Embryonic facial prominence (tissue), 1 donor: ENCODE data around the gene FAAP100.

Experiments used
- DNase-seq: peaks from one replicate; pipeline ENCODE4 v3.0.0-alpha.2; 2016; ENCODE audit errors: extremely low spot score

FAAP100 gene

DNA sequence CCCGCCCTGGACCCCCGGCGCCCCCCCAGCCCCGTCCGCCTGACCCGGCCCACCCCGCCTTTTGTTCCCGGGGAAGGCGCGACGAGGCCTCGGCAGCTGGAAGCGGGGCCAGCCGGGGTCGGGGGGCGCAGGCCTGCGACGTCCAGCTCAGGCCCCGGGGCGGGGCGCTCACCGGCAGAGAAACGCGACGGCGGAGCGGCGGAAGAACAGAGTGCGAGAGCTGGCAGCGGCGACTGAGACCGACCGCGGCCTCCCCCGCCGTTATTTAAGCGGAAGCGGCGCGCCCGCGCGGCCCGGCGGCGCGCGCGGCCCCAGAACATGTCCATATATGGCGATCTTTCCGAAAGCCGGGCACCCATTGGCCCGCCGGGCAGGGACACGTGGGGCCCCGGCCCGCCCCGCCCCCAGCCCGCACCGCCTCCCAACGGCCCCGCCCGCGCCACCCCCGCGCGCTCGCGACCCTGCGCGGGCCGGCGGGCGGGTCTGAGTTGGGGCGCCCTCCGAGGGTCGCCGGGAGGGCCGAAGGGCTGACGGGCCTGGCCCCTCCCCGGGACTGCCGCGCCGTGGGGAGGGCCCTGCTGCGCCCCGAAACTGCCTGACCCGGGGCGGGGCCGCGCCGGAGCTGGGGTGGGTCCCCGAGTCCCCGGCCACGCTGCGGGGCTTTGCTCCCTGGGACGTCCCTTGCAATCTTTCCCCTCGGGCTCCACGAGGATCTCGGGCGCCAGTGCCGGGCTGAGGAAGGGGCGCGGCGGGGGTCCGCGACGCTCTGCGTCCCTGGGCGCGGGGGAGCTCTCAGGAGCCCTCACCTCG is 39.4 kb downstream of the FAAP100 start, which contains the start of gene ACTG1:
ACTG1 (minus strand) TSS at position 238 of the 810 bp plus-strand sequence. CDS start 445 bp downstream, outside the sequence.
- DNase-seq = peak; percentile 92

DNA sequence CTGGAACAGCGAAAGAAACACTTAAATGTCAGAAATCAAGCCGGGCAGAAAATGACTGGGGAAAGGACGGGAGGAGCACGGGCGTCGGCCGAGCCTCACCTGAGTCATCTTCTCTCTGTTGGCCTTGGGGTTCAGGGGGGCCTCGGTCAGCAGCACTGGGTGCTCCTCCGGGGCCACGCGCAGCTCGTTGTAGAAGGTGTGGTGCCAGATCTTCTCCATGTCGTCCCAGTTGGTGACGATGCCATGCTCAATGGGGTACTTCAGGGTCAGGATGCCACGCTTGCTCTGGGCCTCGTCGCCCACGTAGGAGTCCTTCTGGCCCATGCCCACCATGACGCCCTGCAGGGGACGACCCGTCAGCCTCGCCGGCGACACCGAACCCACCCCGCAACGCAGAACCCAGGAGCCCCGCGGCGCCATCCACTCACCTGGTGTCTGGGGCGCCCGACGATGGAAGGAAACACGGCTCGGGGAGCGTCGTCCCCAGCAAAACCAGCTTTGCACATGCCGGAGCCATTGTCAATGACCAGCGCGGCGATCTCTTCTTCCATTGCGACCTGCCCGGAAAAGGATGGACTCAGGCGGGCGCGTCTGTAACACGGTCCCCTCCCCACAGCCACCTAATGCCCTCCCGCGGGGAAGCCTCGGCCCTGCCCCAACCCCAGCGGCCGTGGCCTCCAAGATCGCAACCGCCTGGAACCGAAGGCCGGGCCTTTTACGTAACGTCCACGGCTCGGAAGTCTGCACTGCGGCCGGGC is 40.2 kb downstream of the FAAP100 start:
- DNase-seq = no peak

DNA sequence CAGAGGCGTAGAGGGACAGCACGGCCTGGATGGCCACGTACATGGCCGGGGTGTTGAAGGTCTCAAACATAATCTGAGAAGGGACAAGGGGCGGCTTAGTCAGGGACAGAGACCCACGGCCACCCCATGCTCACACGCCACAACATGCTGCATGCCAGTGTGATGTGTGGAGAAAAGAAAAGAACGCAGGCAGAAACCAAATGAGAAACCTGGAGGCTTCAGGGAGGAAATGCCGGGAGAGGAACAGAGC is 40.7 kb downstream of the FAAP100 start:
- DNase-seq = no peak

DNA sequence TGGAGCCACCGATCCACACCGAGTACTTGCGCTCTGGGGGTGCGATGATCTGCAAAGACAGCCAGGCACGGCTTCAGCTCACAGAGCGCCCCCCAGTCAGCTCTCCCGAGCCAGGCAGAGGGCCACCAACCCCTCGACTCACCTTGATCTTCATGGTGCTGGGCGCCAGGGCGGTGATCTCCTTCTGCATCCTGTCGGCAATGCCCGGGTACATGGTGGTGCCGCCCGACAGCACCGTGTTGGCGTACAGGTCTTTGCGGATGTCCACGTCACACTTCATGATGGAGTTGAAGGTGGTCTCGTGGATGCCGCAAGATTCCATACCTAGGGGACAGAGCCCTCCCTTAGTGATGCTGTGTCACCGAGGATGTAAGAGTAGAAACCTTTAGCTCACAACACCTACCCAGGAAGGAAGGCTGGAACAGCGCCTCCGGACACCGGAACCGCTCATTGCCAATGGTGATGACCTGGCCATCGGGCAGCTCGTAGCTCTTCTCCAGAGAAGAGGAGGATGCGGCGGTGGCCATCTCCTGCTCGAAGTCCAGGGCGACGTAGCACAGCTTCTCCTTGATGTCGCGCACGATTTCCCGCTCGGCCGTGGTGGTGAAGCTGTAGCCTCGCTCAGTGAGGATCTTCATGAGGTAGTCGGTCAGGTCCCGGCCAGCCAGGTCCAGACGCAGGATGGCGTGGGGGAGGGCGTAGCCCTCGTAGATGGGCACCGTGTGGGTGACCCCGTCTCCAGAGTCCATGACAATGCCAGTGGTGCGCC is 41.2 kb downstream of the FAAP100 start:
- no peak for DNase-seq

DNA sequence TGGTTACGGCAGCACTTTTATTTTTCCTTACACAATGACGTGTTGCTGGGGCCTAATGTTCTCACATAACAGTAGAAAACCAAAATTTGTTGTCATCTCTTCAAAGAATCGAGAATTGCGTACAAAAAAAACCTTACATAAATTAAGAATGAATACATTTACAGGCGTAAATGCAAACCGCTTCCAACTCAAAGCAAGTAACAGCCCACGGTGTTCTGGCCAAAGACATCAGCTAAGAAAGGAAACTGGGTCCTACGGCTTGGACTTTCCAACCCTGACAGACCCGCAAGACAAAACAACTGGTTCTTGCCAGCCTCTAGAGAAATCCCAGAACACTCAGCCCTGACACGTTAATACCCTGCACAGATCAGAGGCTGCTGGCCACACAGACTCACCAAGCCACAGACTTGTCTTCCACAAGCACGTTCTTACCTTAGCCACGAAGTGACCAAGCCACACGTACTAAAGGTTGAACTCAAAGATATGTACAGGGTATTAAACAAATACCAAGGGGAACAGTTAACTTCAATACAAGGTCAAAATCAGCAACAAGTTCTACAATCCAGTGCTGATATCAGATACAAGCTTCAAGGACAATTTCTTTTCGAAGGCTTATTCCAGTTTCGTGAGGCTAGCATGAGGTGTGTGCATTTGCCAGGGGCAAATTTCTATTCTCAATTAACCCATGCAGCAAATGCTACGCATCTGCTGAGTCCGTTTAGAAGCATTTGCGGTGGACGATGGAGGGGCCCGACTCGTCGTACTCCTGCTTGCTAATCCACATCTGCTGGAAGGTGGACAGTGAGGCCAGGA is 42.0 kb downstream of the FAAP100 start:
- DNase-seq = no peak

DNA sequence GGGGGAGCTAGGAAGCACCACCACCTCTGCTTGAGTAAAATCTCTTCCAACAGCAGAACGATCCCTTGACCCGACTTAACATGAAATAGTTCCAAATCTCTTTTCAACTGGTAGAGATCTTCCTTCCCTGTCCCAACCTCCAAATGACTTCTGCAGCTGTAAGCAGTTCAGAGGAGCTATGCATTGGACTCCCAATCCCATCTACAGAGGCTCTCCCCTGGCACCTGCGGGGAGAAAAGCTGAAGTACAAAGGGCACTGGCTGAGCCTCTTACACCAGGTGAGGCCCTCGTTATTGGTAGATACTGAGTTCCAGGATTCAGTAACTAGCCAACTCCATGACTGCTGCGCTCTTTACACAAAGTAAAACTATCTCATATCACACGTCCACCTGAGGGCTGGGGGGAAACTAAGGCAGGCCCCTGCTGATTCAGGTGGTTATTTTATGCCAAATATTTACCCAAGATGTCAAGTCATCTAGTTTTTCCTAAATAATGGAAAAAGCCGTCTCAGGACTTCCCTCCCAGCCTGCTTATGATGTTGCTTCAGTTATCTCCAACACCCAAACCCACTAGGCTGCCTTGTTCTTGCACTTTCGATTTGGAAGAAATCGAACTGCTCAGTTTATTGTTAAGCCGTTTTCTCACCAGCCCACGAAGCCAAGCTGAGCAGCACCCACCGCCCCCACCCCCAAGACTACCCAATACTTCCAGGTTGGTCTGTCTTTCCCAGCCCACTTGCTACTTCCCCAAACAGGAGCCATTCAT is 42.8 kb downstream of the FAAP100 start:
- no peak for DNase-seq

DNA sequence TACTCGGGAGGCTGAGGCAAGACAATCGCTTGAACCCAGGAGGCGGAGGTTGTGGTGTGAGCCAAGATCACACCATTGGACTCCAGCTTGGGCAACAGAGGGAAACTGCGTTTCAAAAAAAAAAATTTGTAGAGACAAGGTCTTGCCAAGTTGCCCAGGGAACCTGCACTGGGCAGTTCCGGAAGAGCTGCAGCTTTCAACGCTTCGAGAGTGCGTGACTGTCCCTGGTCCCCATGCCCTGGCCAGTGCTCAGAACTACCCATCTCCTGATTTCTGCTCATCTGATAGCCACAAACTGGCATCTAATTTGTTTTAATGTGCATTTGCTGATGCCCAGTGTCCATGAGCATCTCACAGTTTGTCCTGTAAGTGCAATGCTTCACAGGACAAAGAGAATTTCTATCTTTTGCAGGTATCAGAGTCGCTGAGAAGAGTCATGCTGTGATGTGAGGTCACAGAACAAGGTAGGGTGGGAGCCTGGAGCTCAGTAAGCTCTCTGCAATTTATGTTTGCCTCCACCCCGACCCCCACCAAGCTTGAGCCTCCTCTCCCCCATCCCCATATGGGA is 43.4 kb downstream of the FAAP100 start:
- DNase-seq = no peak

DNA sequence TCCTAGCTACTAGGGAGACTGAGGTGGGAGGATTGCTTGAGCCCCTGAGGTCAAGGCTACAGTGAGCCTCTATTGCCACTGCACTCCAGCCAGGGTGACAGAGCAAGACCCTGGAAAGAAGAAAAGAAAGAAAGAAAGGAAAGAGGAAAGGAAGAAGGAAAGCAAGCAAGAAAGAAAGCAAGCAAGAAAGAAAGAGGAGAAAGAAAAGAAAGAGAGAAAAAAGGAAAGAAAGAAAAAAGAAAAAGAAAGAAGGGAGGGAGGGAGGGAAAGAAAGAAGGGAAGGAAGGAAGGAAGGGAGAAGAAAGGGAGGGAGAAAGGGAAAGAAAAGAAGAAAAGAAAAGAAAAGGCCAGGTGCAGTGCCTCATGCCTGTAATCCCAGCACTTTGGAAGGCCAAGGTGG is 48.5 kb downstream of the FAAP100 start:
- no peak for DNase-seq

DNA sequence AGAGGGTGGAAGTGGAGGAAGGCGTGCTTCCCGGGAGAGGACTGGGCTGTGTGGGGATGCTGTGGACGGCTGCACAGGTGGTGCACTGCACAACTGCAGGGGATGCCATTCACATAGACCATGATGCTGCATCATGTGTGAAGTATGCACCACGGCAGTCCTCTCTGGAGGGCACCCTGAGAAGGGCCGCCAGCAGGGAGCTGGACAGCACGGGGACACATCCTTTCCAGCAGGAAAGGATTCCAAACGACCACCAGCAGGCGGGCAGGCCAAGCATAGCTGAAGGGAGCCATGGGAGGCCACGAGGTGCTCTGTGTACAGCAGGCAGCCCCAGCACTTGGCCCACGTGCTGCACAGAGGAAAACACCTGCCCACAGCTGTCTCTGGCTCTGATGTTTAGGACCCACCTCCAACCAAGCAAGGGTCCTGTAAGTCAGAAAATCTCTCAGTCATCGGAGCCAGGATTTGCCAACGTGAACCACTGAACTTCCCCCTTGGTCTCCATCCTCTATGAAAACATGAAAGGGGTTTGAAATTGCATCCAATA is 49.6 kb downstream of the FAAP100 start:
- no peak for DNase-seq

DNA sequence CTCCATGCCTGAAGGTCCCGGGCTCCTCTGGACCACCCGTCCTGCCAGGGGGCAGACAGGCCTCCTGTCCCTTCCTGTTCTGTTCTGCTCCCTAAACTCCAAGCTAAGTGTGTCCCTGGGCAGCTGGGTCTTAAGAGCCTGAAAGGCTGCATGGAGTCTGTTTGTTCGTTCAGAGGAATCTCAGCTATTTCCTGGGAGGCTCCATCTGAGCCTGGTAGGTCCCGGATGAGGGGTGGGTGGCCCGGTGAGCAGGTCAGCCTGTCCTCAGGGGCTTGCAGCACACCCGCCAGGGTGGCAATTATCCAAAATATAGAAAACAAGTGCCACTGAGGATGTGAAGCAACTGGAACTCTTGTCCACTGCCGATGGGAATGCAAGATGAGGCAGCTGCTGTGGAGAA is 52.1 kb downstream of the FAAP100 start:
- DNase-seq = no peak

DNA sequence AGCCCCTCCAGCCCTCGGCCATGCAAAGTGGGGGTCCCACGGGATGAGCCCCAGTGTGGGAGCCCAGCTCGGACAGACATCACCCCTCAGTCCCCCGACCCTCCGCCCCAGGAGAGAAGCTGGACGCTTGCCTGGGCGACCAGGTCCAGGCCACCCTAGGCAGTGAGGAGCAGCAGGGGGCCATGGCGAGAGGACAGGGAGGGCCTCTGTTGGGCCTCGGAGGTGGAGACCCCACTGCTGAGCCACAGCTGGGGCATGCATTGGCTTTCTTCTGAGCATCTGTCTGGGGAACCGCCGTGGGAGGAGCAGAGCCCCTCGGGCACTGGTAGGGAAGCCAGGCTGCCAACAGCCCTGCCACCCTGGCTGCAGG is 52.6 kb downstream of the FAAP100 start:
- DNase-seq = no peak

DNA sequence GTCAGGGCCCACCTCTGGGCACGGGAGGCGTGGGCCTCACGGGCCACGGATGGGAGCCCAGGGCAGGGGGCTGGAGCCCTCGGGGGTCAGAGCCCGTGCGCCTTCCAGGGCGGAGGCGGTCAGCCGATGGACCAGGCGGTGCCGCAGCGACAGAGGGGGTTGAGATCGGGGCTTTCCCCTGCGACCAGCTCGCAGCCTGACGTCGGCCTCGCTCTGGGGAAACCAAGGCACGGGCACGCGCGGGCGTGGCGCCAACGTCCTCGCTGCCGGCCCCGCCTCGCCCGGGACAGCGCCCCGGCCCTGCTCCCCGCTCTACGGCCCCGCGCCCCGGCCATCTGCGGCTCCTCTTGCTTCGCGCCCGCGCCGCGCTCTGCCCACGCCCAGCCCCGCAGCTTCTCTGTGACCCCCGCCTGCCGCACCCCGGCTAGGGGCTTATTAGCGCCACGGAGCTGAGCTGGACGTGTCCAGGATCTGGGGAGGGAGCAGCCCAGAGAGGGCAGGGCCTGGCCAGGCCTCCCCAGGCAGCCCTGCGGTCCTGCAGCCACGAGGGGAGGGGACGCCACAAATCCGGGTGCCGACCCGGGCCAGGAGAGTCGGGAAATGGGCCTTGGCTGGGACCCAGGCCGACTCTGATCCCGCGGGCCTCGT is 53.1 kb downstream of the FAAP100 start:
- no peak for DNase-seq

DNA sequence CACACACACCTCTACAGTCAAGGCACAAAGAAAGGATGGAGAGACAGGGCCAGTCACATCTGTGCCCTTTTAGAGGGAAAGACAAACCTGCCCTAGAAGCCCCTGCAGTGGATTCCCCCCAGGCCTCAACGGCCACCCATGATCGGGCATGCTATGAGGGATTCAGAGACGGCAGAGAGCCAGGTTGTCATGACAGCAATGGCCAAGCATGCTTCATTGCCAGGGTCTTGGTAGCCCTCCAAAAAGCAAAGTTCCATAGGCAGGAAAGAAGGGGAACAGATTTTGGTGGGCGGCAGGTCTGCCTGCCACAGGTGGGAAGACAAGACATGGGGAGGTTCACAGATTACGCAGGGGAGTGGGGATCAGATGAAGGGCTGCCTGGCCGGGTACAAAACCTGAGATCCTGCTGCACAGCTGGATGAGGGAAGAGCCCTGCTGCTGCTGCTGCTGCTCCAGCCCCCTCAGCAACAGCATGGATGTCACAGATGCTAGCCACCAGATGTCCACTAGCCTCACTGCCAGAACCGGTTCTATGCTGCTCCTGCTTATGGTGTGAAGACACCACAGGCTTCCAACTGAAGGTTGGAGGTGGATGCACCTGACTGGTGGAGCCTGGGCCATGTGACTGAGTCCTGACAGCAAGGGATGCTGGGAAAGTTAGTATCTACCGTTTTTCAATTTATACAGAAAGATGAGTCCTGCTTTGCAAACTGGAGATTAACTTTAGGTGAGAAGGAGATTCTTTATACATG is 57.4 kb downstream of the FAAP100 start:
- no peak for DNase-seq

DNA sequence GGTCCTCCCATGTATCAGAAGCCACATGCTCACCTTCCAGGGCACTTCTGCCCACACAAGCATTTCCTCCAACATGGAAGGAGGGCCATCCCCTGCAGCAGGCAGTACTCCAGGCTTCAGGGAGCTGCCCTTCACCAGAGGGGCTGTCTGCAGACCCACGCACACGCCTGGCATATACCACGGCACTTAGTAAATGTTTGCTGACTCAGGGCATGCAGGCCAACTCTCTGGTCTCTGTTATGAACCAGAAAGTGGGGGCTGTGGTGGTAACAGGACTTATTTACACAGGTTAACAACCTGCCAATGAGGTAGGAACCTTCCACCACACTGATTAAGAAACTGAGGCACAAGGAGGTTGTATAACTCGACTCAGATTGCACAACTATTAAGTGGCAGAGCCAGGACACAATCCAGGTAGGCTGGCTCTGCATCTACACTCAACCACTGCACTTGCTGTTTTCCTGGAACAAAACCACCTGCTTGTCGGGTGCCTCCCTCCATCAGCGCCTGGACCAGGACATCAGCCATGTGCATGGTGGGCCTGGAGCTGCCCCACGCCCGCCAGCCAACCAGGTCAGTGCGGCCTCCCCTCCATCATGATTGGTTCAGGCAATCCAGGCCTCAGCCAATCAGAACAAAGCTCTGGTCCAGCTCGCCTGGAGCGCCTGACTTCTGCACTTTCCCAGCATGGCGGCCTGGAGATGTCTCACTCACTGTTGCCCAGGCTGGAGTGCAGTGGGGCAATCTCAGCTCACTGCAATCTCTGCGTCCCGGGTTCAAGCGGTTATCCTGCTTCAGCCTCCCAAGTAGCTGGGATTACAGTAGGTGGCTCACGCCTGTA is 58.7 kb downstream of the FAAP100 start:
- no peak for DNase-seq

DNA sequence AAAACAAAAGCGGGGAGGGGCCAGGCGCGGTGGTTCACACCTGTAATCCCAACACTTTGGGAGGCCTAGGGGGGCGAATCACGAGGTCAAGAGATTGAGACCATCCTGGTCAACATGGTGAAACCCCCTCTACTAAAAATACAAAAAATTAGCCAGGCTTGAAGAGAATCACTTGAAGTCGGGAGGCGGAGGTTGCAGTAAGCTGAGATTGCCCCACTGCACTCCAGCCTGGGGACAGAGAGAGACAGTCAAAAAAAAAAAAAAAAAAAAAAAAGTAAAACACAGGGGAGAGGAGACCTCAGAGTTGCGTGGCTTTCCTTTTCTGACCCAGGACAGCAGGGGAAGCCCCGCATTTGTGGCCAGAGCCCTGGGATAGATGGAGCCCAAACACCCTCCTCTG is 59.4 kb downstream of the FAAP100 start:
- DNase-seq = no peak

DNA sequence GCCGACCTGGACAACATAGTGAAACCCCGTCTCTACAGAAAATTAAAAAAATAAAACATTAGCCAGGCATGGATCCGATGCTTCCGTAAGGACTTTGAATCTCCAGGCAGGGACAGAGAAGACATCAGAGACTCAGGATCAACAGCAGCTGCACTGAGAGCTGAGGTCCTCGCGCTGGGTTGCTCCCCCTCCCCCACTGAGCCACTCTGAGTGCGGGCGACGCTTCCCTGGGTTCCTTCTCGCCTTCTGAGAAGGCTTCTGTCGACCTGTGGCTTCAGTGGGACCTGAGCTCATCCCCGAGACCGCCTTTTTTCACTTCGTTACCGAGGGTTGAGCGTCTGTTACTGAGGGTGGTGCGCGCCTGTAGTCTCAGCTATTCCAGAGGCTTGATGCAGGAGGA is 60.0 kb downstream of the FAAP100 start:
- DNase-seq = no peak

DNA sequence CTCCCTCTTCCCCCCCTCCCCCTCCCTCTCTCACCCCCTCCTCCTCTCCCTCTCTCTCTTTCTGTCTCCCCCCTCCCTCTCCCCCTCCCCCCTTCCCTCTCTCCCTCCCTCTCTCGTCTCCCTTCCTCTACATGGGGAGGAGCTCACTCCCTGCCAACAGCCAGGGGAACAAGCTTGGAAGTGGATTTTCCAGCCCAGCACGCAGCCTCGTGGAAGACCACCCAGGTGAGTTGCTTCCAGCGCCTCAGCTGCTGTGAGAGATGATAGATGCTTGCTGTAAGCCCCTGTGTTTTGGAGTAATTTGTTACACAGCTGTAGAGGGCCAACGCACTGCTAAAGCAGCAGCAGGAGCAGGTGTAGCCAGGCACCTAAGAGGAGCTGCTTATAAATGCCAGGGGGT is 60.4 kb downstream of the FAAP100 start:
- DNase-seq = no peak

DNA sequence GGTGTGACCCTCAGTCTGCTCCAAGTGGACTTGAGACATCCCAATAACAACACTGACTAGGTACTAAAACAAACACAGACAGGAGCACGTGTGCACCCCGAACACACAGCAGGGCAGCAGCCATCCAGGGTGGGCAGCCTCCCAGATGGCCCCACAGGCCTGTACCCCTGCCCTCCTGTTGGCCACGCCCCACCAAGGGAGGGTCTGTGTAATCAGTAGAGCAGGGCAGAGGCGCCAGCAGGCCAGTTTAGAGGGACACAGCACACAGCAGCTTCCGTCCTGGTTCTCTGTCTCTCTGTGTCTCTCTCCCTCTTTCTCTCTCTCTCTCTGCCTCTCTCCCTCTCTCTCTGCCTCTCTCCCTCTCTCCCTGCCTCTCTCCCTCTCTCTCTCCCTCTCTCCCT is 61.0 kb downstream of the FAAP100 start:
- DNase-seq = no peak
